HCT116 (cell line): ENCODE measurements around the gene CSRP3. TPM values are rescaled to one million over a fixed set of nuclear protein-coding genes. Genes with fewer than 3 reads are reported as not detected.

Experiments
- ATAC-seq: fragments of 200-7000 bp; cut with Tn5 transposase; 2 replicates; pipeline ENCODE4 v1.9.1; 2020; ENCODE audit warnings: mild to moderate bottlenecking, moderate library complexity
- BruUV-seq: library from RNA; stranded (reverse); fragments of 400-500 nt; replicated peaks from 2 replicates; lab custom pipeline; 2021; lab: Mats Ljungman, UMichigan
- CTCF ChIA-PET: fragments of 300-600 bp; sonication (Branson Sonifier 250); formaldehyde crosslinking; loops from one replicate; lab custom pipeline; 2021; ENCODE audit warnings: antibody characterized with exemption; lab: Charles Lee
- POLR2A ChIA-PET: fragments of 300-600, 350-600 bp; sonication (Branson Sonifier 250); formaldehyde crosslinking; loops from one replicate; lab custom pipeline; 2021; ENCODE audit warnings: antibody characterized with exemption; lab: Charles Lee
- RAD21 ChIA-PET, 2 experiments: fragments of 300-600 bp; sonication (Branson Sonifier 250); formaldehyde crosslinking; loops; one replicate each; lab custom pipeline; 2023; ENCODE audit warnings: low total read pairs in 2 of 2; ENCODE audit not compliant: uncharacterized antibody in 2 of 2, unreplicated experiment in 2 of 2, low non-redundant PET in 1 of 2; lab: Charles Lee
- DNase-seq: peaks from one replicate; pipeline ENCODE4 v3.0.0-alpha.2; 2010; ENCODE audit warnings: low read depth, low spot score
- H2AFZ ChIP-seq: fragments of 200-600 bp; shearing (Covaris generic), sonication (generic); 2 replicates; pipeline ENCODE4 v1.6.1; 2017; ENCODE audit warnings: low read depth, mixed run types, mixed read lengths, antibody characterized with exemption, low read length; ENCODE audit not compliant: poor library complexity, severe bottlenecking
- H3K27ac ChIP-seq: 2 replicates; pipeline ENCODE4 v1.5.1; 2012; ENCODE audit warnings: low read depth, low read length
- H3K27me3 ChIP-seq: fragments of 200-600 bp; sonication (generic); 2 replicates; pipeline ENCODE4 v1.6.1; 2016; ENCODE audit warnings: mixed run types, low read length, mixed read lengths; ENCODE audit not compliant: insufficient read depth
- H3K36me3 ChIP-seq, 2 experiments: fragments of 200-500 bp in 1 of 2; fragments of 200-600 bp in 1 of 2; sonication (Bioruptor generic) in 1 of 2; sonication (generic) in 1 of 2; 2 replicates each; pipeline versions ENCODE4 v1.5.1 to v1.6.1; 2014 to 2016; ENCODE audit warnings: low read length in 2 of 2, inconsistent platforms in 1 of 2, mixed read lengths in 1 of 2, mixed run types in 1 of 2; ENCODE audit not compliant: insufficient read depth in 2 of 2, control insufficient read depth in 1 of 2
- H3K4me1 ChIP-seq, 2 experiments: fragments of 200-600 bp in 1 of 2; sonication (generic) in 1 of 2; 2 replicates each; pipeline versions ENCODE4 v1.5.1 to v1.6.1; 2012 to 2017; ENCODE audit warnings: low read length in 2 of 2, inconsistent platforms in 1 of 2, mild to moderate bottlenecking in 1 of 2, mixed read lengths in 1 of 2, mixed run types in 1 of 2, moderate library complexity in 1 of 2; ENCODE audit not compliant: insufficient read depth in 2 of 2, control insufficient read depth in 1 of 2
- H3K4me2 ChIP-seq: fragments of 200-600 bp; sonication (generic); 2 replicates; pipeline ENCODE4 v1.6.1; 2017; ENCODE audit warnings: mixed run types, low read length, mixed read lengths
- H3K4me3 ChIP-seq, 2 experiments: fragments of 200-600 bp in 1 of 2; sonication (generic) in 1 of 2; replicated peaks in 1 of 2; 2 replicates each; pipeline ENCODE4 v1.5.1; 2011 to 2016; ENCODE audit warnings: low read length in 2 of 2, control low read depth in 1 of 2, low read depth in 1 of 2, mild to moderate bottlenecking in 1 of 2, mixed read lengths in 1 of 2, mixed run types in 1 of 2
- H3K79me2 ChIP-seq: fragments of 200-600 bp; sonication (generic); 2 replicates; pipeline ENCODE4 v1.6.1; 2017; ENCODE audit warnings: mild to moderate bottlenecking, mixed run types, low read length, moderate library complexity, mixed read lengths; ENCODE audit not compliant: insufficient read depth
- H3K9ac ChIP-seq: fragments of 200-600 bp; sonication (generic); 2 replicates; pipeline ENCODE4 v1.6.1; 2016; ENCODE audit warnings: low read length, mixed read lengths
- H3K9me2 ChIP-seq: fragments of 200-600 bp; sonication (generic), shearing (Covaris generic); 2 replicates; pipeline ENCODE4 v1.6.1; 2017; ENCODE audit warnings: mixed run types, mild to moderate bottlenecking, moderate library complexity; ENCODE audit not compliant: insufficient read depth
- H3K9me3 ChIP-seq, 2 experiments: fragments of 200-500 bp in 1 of 2; fragments of 200-600 bp in 1 of 2; sonication (Bioruptor generic) in 1 of 2; sonication (generic) in 1 of 2; 2 replicates each; pipeline ENCODE4 v1.6.1; 2014 to 2017; ENCODE audit warnings: low read length in 2 of 2, mixed read lengths in 2 of 2, inconsistent platforms in 1 of 2, low read depth in 1 of 2, mild to moderate bottlenecking in 1 of 2, mixed run types in 1 of 2, moderate library complexity in 1 of 2; ENCODE audit not compliant: control insufficient read depth in 1 of 2, insufficient read depth in 1 of 2
- H4K20me1 ChIP-seq: fragments of 200-600 bp; sonication (generic), shearing (Covaris generic); 2 replicates; pipeline ENCODE4 v1.6.1; 2017; ENCODE audit warnings: mixed run types, mild to moderate bottlenecking, moderate library complexity; ENCODE audit not compliant: insufficient read depth
- CEBPB ChIP-seq: IDR thresholded peaks from 2 replicates; pipeline ENCODE4 v1.6.1; 2012; ENCODE audit warnings: low read depth
- CTCF ChIP-seq, 3 experiments: fragments of 200-600 bp in 1 of 3; sonication (generic) in 1 of 3; IDR thresholded peaks in 2 of 3; conservative IDR thresholded peaks in 1 of 3; 2 replicates each; pipeline ENCODE4 v1.5.1; 2012 to 2017; ENCODE audit warnings: low read depth in 2 of 3, low read length in 2 of 3, antibody characterized with exemption in 1 of 3, borderline replicate concordance in 1 of 3, control low read depth in 1 of 3, mild to moderate bottlenecking in 1 of 3, mixed read lengths in 1 of 3, mixed run types in 1 of 3, moderate library complexity in 1 of 3; ENCODE audit not compliant: insufficient read depth in 1 of 3
- EGR1 ChIP-seq: IDR thresholded peaks from 2 replicates; pipeline ENCODE4 v1.6.1; 2012; ENCODE audit warnings: low read depth
- ELF1 ChIP-seq: IDR thresholded peaks from 2 replicates; pipeline ENCODE4 v1.6.1; 2012; ENCODE audit warnings: low read depth, borderline replicate concordance
- EZH2phosphoT487 ChIP-seq: fragments of 200-600 bp; IDR thresholded peaks from 2 replicates; pipeline ENCODE4 v1.6.1; 2018; ENCODE audit warnings: antibody characterized with exemption, borderline replicate concordance
- JUND ChIP-seq: IDR thresholded peaks from 2 replicates; pipeline ENCODE4 v1.6.1; 2012
- MAX ChIP-seq: IDR thresholded peaks from 2 replicates; pipeline ENCODE4 v1.6.1; 2012
- POLR2AphosphoS5 ChIP-seq: IDR thresholded peaks from 2 replicates; pipeline ENCODE4 v1.6.1; 2011; ENCODE audit warnings: mild to moderate bottlenecking, low read depth, low read length, moderate library complexity
- RAD21 ChIP-seq: IDR thresholded peaks from 2 replicates; pipeline ENCODE4 v1.6.1; 2012; ENCODE audit warnings: low read depth, mild to moderate bottlenecking
- SIN3A ChIP-seq: IDR thresholded peaks from 2 replicates; pipeline ENCODE4 v1.6.1; 2012; ENCODE audit warnings: low read depth
- SP1 ChIP-seq: IDR thresholded peaks from 2 replicates; pipeline ENCODE4 v1.6.1; 2012; ENCODE audit warnings: low read depth
- SRF ChIP-seq: IDR thresholded peaks from 2 replicates; pipeline ENCODE4 v1.6.1; 2012; ENCODE audit warnings: low read depth
- YY1 ChIP-seq: IDR thresholded peaks from 2 replicates; pipeline ENCODE4 v1.6.1; 2011; ENCODE audit warnings: low read length, low read depth, moderate library complexity, mild to moderate bottlenecking; ENCODE audit not compliant: insufficient replicate concordance; ENCODE audit errors: extremely low read depth
- ZBTB33 ChIP-seq: IDR thresholded peaks from 2 replicates; pipeline ENCODE4 v1.6.1; 2011; ENCODE audit warnings: mild to moderate bottlenecking, low read length, moderate library complexity; ENCODE audit not compliant: insufficient replicate concordance; ENCODE audit errors: extremely low read depth
- ZFX ChIP-seq: fragments of 450-650 bp; IDR thresholded peaks from 2 replicates; pipeline ENCODE4 v1.6.1; 2017
- ZNF274 ChIP-seq: fragments of 200-500 bp; sonication (Bioruptor generic); IDR thresholded peaks from 2 replicates; pipeline ENCODE4 v1.6.1; 2014; ENCODE audit warnings: mild to moderate bottlenecking, low read depth, low read length, inconsistent platforms
- intact Hi-C: fragments of 100-400 bp; cut with micrococcal nuclease; formaldehyde crosslinking; loops from 2 replicates; pipeline ENCODE4 v1.10.0; 2022
- total RNA-seq: library from RNA; stranded (reverse); gene quantifications from one replicate; pipeline ENCODE4 v1.2.1, GENCODE V29; 2021; ENCODE audit not compliant: unreplicated experiment
- TF ChIP-seq, protein P1 (sequence below): IDR thresholded peaks from 2 replicates; pipeline ENCODE4 v1.6.1; 2012
- TF ChIP-seq, protein P2 (sequence below): IDR thresholded peaks from 2 replicates; pipeline ENCODE4 v1.6.1; 2012; ENCODE audit warnings: low read depth

The CSRP3 gene
- total RNA-seq, 1 experiment from 2014 or later: not detected

- no peaks in the 10 kb centered on the region for H3K36me3 ChIP-seq
- POLR2A ChIA-PET: no interaction called here
- DNase-seq (no peak), ATAC-seq (no peak)
- H3K4me1 ChIP-seq: peaks cover 10 to 42% of the 10 kb centered on the region in 2 experiments
- no peaks in the 10 kb centered on the region for H3K9me3 ChIP-seq
- H3K4me3 ChIP-seq: no peak overlapping the region
- intact Hi-C loops: no loop called here
- no peaks in the 10 kb centered on the region for H3K9me2 ChIP-seq
- CTCF ChIA-PET: interaction anchor here (1.2 kb wide), 1 partner anchor 16 kb away, joined by 4 read pairs; no protein-coding TSS in a partner anchor
- no peak overlapping the region for H3K27ac ChIP-seq
- H4K20me1 ChIP-seq: no peaks in the 10 kb centered on the region
- BruUV-seq: no TSS peak
- RAD21 ChIA-PET: no interaction called here
- no peak overlapping the region for H3K9ac ChIP-seq
- H2AFZ ChIP-seq: no peak overlapping the region
- H3K4me2 ChIP-seq: peak overlapping the region; percentile 31
- peaks cover 14% of the 10 kb centered on the region for H3K79me2 ChIP-seq
- TF ChIP-seq YY1 (no peak), JUND (no peak; the same call in 1 of the 2 replicates), CEBPB (peak; percentile 97), ZNF274 (no peak), SP1 (peak; percentile 35; the same call in 1 of the 2 replicates), MAX (no peak), ZBTB33 (no peak), POLR2AphosphoS5 (no peak), RAD21 (no peak), SIN3A (no peak), SRF (no peak), ELF1 (no peak), CTCF (IDR thresholded peaks at IDR 0.05 in 2 of 3, conservative IDR thresholded peaks at IDR 0.05 in 1 of 3; ENCODE audit: borderline replicate concordance in 1 of 3, insufficient read depth in 1 of 3, low read depth in 2 of 3, low read length in 2 of 3) (no peak), EZH2phosphoT487 (no peak), ZFX (no peak), EGR1 (no peak)
- TF ChIP-seq, protein P1, sequence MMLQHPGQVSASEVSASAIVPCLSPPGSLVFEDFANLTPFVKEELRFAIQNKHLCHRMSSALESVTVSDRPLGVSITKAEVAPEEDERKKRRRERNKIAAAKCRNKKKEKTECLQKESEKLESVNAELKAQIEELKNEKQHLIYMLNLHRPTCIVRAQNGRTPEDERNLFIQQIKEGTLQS: no peak
- TF ChIP-seq, protein P2, sequence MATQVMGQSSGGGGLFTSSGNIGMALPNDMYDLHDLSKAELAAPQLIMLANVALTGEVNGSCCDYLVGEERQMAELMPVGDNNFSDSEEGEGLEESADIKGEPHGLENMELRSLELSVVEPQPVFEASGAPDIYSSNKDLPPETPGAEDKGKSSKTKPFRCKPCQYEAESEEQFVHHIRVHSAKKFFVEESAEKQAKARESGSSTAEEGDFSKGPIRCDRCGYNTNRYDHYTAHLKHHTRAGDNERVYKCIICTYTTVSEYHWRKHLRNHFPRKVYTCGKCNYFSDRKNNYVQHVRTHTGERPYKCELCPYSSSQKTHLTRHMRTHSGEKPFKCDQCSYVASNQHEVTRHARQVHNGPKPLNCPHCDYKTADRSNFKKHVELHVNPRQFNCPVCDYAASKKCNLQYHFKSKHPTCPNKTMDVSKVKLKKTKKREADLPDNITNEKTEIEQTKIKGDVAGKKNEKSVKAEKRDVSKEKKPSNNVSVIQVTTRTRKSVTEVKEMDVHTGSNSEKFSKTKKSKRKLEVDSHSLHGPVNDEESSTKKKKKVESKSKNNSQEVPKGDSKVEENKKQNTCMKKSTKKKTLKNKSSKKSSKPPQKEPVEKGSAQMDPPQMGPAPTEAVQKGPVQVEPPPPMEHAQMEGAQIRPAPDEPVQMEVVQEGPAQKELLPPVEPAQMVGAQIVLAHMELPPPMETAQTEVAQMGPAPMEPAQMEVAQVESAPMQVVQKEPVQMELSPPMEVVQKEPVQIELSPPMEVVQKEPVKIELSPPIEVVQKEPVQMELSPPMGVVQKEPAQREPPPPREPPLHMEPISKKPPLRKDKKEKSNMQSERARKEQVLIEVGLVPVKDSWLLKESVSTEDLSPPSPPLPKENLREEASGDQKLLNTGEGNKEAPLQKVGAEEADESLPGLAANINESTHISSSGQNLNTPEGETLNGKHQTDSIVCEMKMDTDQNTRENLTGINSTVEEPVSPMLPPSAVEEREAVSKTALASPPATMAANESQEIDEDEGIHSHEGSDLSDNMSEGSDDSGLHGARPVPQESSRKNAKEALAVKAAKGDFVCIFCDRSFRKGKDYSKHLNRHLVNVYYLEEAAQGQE: no peak
- H3K27me3 ChIP-seq: no peaks in the 10 kb centered on the region
These were observed 42.3 kb upstream of the CSRP3 start for GRCh38 chr11:19244084-19244483.
